Measurements from ENCODE around the gene TMEM184A. TPM values are rescaled to one million over a fixed set of nuclear protein-coding genes. Genes with fewer than 3 reads are reported as not detected.

The TMEM184A gene
- total RNA-seq, 6 experiments from 2014 or later: 15.1 to 32.8 (median 26.7) TPM

- no peak for DNase-seq
- TF ChIP-seq CTCF (IDR thresholded peaks at IDR 0.05) (no peak), POLR2A (IDR thresholded peaks at IDR 0.05) (no peak)
- WGBS (ENCODE audit: insufficient coverage, low coverage, low lambda C conversion rate, missing lambda C conversion rate): 21% methylated on average over 23 of the region's 27 CpGs
- Histone ChIP-seq H3K27me3 (no peaks in the 10 kb centered on the region), H3K4me3 (peak overlapping the region; percentile 68 to 99 (median 91)), H3K9me3 (no peaks in the 10 kb centered on the region), H3K4me1 (peaks cover 0 to 10% (median 4%) of the 10 kb centered on the region in 4 donors), H3K36me3 (peaks cover 0 to 6% (median 0%) of the 10 kb centered on the region in 4 donors), H3K27ac (peak overlapping the region; percentile 64 to 85 (median 84))
- intact Hi-C loops (cut with DNase I): no loop called here
- ATAC-seq: no peak
Measured at GRCh38 chr7:1569440-1569832, 13.4 kb upstream of the TMEM184A start.

DNA sequence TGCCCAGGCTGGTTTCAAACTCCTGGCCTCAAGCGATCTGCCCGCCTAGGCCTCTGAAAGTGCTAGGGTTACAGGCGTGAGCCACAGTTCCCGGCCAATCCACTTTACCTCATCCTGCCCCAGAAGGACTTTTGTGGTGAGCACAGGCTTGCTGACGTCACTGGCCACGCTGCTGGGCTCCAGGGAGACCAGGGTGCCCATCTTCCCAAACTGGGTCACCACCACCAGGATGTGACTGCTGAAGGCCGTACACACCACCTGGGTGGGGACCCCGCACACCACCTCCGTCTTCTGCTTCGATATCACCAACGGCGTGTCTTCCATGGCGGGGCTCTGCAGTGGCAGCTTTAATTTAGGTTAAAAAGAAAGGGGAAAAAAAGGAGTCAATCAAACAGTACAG, 13.0 kb upstream of the TMEM184A start:
- intact Hi-C loops (cut with DNase I): no loop called here
- DNase-seq: no peak
- no peaks in the 10 kb centered on the region for H3K9me3 ChIP-seq
- no peak for ATAC-seq
- peak overlapping the region; percentile 68 to 99 (median 91) for H3K4me3 ChIP-seq
- no peak for TF ChIP-seq POLR2A (IDR thresholded peaks at IDR 0.05)
- no peak for TF ChIP-seq CTCF (IDR thresholded peaks at IDR 0.05)
- no peaks in the 10 kb centered on the region for H3K27me3 ChIP-seq
- 79% methylated on average over 8 of the region's 13 CpGs for WGBS (ENCODE audit: insufficient coverage, low coverage, low lambda C conversion rate, missing lambda C conversion rate)
- peaks cover 0 to 6% (median 0%) of the 10 kb centered on the region in 4 donors for H3K36me3 ChIP-seq
- H3K4me1 ChIP-seq: peaks cover 0 to 10% (median 4%) of the 10 kb centered on the region in 4 donors
- no peak overlapping the region for H3K27ac ChIP-seq

DNA sequence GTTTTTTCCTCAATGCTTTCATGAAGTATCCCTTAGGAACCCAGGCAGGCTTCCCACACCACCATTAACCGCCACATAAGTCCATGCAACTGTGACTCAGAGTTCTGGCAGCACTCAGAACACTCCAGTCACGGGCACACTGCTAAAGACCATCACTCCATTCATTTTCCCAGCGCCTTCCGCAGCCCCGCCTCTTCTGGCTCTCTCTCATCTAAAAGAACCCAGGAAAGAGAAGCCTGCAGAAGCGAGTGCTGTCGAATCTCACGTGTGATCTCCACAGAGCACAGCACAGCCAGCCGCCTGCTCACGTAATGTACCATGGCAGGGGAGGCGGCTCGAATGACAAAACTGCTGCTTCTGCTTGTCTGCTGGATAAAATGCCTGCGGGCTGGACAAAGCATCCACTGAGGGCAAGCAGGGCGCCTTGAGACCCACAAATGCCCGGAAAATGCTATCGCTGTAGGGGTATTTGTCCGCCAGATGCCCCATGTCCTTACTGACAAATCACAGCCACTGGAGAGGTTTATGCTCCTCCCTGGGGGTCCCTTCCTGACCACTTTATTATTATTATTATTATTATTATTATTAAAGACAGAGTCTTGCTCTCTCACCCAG, 12.0 kb upstream of the TMEM184A start:
- Histone ChIP-seq H3K9me3 (no peaks in the 10 kb centered on the region), H3K27ac (no peak overlapping the region), H3K4me1 (peaks cover 0 to 10% (median 4%) of the 10 kb centered on the region in 4 donors), H3K27me3 (no peaks in the 10 kb centered on the region), H3K4me3 (no peak overlapping the region), H3K36me3 (peaks cover 0 to 6% (median 0%) of the 10 kb centered on the region in 4 donors)
- no peak for TF ChIP-seq CTCF (IDR thresholded peaks at IDR 0.05)
- WGBS (ENCODE audit: insufficient coverage, low coverage, low lambda C conversion rate, missing lambda C conversion rate): 84% methylated on average over 3 of the region's 17 CpGs
- intact Hi-C loops (cut with DNase I): no loop called here
- ATAC-seq (no peak), DNase-seq (no peak)

DNA sequence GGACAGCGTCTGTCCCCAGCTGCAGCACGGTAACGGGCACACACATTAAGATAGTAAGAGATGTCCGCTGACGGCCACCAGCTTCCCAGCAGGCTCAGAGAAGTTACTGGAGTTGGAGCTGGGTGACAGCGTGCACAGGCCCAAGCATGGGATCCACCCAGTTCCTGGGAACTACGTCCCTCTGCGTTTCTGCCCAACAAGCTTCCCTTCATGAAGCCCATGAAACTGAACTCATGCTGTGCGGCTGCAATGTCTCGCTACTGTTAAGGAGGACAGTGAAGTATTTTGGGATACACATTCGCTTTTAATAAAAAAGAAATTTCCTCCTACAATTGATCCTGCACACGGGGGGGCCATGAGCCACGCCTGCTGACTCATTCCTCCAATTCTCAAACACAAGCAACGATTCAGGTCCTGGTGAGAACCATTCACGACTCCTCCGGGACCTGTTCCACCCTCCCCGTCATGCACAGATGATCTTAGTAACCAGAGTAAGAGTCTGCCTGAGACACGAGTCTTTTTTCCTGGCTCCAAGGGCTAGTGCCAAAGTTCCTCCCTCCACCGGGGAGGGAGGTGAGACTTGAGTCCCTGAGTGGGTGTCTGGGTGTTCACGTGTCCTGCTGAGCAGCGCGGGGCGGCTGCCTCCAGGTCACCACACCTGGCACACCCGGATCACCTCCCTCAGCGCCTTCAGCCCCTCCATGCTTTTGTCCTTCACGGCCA, 11.2 kb upstream of the TMEM184A start:
- TF ChIP-seq CTCF (IDR thresholded peaks at IDR 0.05): no peak
- no peak for TF ChIP-seq POLR2A (IDR thresholded peaks at IDR 0.05)
- Histone ChIP-seq H3K36me3 (peaks cover 0 to 6% (median 0%) of the 10 kb centered on the region in 4 donors), H3K4me1 (peaks cover 0 to 10% (median 4%) of the 10 kb centered on the region in 4 donors), H3K4me3 (no peak overlapping the region), H3K9me3 (no peaks in the 10 kb centered on the region), H3K27ac (no peak overlapping the region), H3K27me3 (no peaks in the 10 kb centered on the region)
- ATAC-seq (no peak), DNase-seq (no peak)
- intact Hi-C loops (cut with DNase I): no loop called here
- WGBS (ENCODE audit: insufficient coverage, low coverage, low lambda C conversion rate, missing lambda C conversion rate): 84% methylated on average over 8 of the region's 26 CpGs
